ENCODE results near the gene EYA2.

DNA sequence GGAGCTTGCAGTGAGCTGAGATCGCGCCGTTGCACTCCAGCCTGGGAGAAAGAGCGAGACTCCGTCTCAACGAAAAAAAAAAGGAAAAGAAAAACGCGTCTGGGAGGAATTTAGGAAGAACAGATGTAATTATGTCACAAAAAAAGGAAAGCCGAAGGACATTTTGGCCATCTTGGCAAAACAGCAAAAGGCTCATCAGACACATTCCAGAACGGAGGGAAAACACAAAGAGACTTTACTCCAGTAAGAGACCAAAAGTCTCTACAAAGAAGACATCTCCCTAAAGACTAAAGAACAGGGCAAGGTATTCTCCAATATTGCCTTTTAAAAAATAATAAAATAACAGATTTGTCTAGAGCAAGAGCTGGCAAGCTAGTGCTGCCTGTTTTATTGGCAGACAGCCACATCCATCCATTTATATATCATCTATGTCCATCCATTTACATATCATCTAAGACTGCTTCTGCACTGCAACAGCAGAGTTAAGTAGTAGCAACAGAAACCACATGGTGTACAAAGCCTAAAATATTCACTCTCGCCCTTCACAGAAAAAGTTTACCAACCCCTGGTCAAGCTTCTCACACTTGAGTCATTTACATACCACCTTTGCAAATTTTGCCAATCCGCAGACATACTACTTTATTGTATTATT lies 328.0 kb downstream of the EYA2 start:
- TF ChIP-seq, protein P1, sequence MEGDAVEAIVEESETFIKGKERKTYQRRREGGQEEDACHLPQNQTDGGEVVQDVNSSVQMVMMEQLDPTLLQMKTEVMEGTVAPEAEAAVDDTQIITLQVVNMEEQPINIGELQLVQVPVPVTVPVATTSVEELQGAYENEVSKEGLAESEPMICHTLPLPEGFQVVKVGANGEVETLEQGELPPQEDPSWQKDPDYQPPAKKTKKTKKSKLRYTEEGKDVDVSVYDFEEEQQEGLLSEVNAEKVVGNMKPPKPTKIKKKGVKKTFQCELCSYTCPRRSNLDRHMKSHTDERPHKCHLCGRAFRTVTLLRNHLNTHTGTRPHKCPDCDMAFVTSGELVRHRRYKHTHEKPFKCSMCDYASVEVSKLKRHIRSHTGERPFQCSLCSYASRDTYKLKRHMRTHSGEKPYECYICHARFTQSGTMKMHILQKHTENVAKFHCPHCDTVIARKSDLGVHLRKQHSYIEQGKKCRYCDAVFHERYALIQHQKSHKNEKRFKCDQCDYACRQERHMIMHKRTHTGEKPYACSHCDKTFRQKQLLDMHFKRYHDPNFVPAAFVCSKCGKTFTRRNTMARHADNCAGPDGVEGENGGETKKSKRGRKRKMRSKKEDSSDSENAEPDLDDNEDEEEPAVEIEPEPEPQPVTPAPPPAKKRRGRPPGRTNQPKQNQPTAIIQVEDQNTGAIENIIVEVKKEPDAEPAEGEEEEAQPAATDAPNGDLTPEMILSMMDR (IDR thresholded peaks at IDR 0.05): no peak
- TF ChIP-seq POLR2A (IDR thresholded peaks at IDR 0.05): no peak
